WI38 (cell line): ENCODE results near the gene SNCB.

ENCODE experiments used
- H3K4me3 ChIP-seq: 2 replicates; pipeline ENCODE4 v1.5.1; 2011; ENCODE audit warnings: low read depth, mild to moderate bottlenecking, control low read depth, low read length
- CTCF ChIP-seq: IDR thresholded peaks from 2 replicates; pipeline ENCODE4 v1.5.1; 2012; ENCODE audit warnings: low read depth, mild to moderate bottlenecking, control low read depth, low read length

Gene SNCB

GRCh38 chr5:176612008-176612407 is 18.3 kb downstream of the SNCB start:
- H3K4me3 ChIP-seq = no peak overlapping the region
- TF ChIP-seq CTCF = no peak

GRCh38 chr5:176611435-176611834 is 18.9 kb downstream of the SNCB start:
- H3K4me3 ChIP-seq = no peak overlapping the region
- no peak for TF ChIP-seq CTCF

GRCh38 chr5:176610435-176610773 is 19.9 kb downstream of the SNCB start:
- peak overlapping the region; percentile 67 for H3K4me3 ChIP-seq

GRCh38 chr5:176609724-176610434 is 20.5 kb downstream of the SNCB start, which contains the start of gene GPRIN1:
Gene GPRIN1, minus strand, starts transcription at chr5:176610156. Its CDS starts 10,322 bp downstream, at chr5:176599834.
- peak within 1 kb of the TSS; percentile 67 for H3K4me3 ChIP-seq

More at GRCh38 chr5:176610435-176610773, 19.9 kb downstream of the SNCB start:
- no peak for TF ChIP-seq CTCF

GRCh38 chr5:176608937-176609723 is 21.2 kb downstream of the SNCB start:
- no peak for TF ChIP-seq CTCF

More at GRCh38 chr5:176609724-176610434, 20.5 kb downstream of the SNCB start, which contains the start of gene GPRIN1:
- TF ChIP-seq CTCF = no peak

GRCh38 chr5:176608142-176608705 is 22.1 kb downstream of the SNCB start:
- TF ChIP-seq CTCF = no peak
- H3K4me3 ChIP-seq = no peak overlapping the region

More at GRCh38 chr5:176608937-176609723, 21.2 kb downstream of the SNCB start:
- peak overlapping the region; percentile 61 for H3K4me3 ChIP-seq
